CD4-positive, alpha-beta T cell treated with Interleukin-4 for 4 hours (primary cell): ENCODE measurements around the gene BMERB1.
A peak's percentile ranks its signal among the peaks of the same experiment; 100 is the strongest.

Source experiments
- DNase-seq: peaks from one replicate; pipeline ENCODE4 v3.0.0-alpha.2; 2020

The BMERB1 gene

GRCh38 chr16:15620611-15621195 is 186.3 kb downstream of the BMERB1 start:
- no peak for DNase-seq

GRCh38 chr16:15621456-15621855 is 187.1 kb downstream of the BMERB1 start:
- DNase-seq = no peak

- no peak for DNase-seq
Measured at GRCh38 chr16:15621889-15622288, 187.5 kb downstream of the BMERB1 start.

GRCh38 chr16:15631730-15632409 is 197.5 kb downstream of the BMERB1 start:
- no peak for DNase-seq

GRCh38 chr16:15635926-15636325 is 201.5 kb downstream of the BMERB1 start:
- no peak for DNase-seq

- DNase-seq = peak; percentile 62
Measured at GRCh38 chr16:15636392-15636873, 202.0 kb downstream of the BMERB1 start.
